Hepatocyte (in vitro differentiated cells): ENCODE measurements around the gene LRRC19.

Source experiments
- EZH2 ChIP-seq: fragments of 200-600 bp; sonication (generic); IDR thresholded peaks from 2 replicates; pipeline ENCODE4 v1.6.1; 2016; ENCODE audit warnings: antibody characterized with exemption, mild to moderate bottlenecking, borderline replicate concordance
- EZH2phosphoT487 ChIP-seq: fragments of 200-600 bp; sonication (generic); IDR thresholded peaks from one replicate; pipeline ENCODE4 v1.6.1; 2018; ENCODE audit warnings: antibody characterized with exemption, mild to moderate bottlenecking, low read depth, moderate library complexity; ENCODE audit not compliant: unreplicated experiment, severe bottlenecking
- TF ChIP-seq, protein P1 (sequence below): fragments of 200-600 bp; sonication (generic); IDR thresholded peaks from 2 replicates; pipeline ENCODE4 v1.5.1; 2016; ENCODE audit warnings: antibody characterized with exemption, mild to moderate bottlenecking; ENCODE audit not compliant: poor library complexity

DNA sequence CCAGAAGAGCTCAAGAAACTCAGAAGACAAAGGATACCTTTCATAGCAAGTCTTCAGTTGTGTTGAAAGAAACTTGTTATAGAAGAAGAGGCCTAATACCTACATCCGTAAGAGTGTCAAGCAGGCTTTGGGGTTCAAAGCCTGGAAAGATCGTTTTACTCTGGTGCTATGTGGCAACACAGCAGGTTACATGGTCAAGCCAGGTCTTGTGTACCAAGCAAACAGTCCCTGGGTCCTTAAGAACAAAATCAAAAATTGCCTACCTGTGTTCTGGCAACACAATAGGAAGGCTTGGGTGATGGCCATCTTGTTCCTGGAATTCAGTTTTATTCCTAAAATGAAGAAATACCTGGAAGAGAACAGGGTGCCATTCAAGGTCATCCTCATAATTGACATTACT, 32.0 kb upstream of the LRRC19 start:
- TF ChIP-seq, protein P1, sequence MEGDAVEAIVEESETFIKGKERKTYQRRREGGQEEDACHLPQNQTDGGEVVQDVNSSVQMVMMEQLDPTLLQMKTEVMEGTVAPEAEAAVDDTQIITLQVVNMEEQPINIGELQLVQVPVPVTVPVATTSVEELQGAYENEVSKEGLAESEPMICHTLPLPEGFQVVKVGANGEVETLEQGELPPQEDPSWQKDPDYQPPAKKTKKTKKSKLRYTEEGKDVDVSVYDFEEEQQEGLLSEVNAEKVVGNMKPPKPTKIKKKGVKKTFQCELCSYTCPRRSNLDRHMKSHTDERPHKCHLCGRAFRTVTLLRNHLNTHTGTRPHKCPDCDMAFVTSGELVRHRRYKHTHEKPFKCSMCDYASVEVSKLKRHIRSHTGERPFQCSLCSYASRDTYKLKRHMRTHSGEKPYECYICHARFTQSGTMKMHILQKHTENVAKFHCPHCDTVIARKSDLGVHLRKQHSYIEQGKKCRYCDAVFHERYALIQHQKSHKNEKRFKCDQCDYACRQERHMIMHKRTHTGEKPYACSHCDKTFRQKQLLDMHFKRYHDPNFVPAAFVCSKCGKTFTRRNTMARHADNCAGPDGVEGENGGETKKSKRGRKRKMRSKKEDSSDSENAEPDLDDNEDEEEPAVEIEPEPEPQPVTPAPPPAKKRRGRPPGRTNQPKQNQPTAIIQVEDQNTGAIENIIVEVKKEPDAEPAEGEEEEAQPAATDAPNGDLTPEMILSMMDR: no peak
- TF ChIP-seq EZH2 (no peak), EZH2phosphoT487 (no peak)
